ENCODE results near the gene CUL2. TPM values are rescaled to one million over a fixed set of nuclear protein-coding genes. Genes with fewer than 3 reads are reported as not detected.
A peak's percentile ranks its signal among the peaks of the same experiment; 100 is the strongest.

Gene CUL2
- total RNA-seq, 1 experiment from 2014 or later = 30.7 TPM

DNA sequence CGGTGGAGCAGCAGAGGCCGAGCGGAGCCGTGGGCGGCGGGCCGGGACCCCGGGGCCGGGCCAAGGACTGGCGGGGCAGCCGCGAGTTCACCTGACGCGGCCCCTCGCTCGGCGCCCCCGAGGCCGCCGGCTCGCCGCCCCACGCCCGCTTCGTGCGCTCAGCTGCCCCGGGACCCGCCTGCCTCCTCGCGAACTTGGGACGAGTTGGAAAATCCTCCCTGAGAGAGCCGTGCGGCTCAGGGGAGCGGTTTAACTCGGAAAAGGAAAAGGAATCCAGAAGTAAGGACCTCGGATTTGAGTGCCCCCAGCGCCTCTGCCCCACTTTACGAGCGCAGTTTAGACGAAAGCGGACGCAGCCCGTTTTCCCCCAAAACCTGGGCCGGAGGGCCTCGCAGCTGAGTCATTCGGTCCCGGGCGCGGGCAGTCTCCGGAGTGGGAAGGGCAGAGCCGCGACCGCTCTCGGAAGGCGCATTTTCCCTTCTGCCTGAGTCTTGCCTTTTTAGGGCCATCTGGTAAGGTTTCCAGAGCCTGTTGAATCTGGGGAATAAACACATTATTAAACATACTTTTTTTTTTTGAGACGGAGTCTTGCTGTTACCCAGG, 37.2 kb upstream of the CUL2 start:
- Mint-ChIP-seq H3K27me3 (ENCODE audit: insufficient read depth, unreplicated experiment) (no peaks in the 10 kb centered on the region), H3K36me3 (ENCODE audit: insufficient read depth, unreplicated experiment) (no peaks in the 10 kb centered on the region), H3K27ac (ENCODE audit: low read depth, unreplicated experiment) (peak overlapping the region; percentile 97), H3K9me3 (ENCODE audit: unreplicated experiment) (no peaks in the 10 kb centered on the region), H3K4me3 (ENCODE audit: unreplicated experiment) (peak overlapping the region; percentile 82), H3K4me1 (ENCODE audit: insufficient read depth, unreplicated experiment) (peaks cover 6% of the 10 kb centered on the region)
- BruUV-seq (replicated peaks) = TSS peak; percentile 69
- CTCF ChIA-PET = interaction anchor here (0.6 to 4.2 kb wide), 5 partner anchors 11 to 290 kb away, joined by 3 to 32 read pairs (median 3); no protein-coding TSS in a partner anchor
- DNase-seq (ENCODE audit: unreplicated experiment) = peak; percentile 66
- intact Hi-C loops (cut with micrococcal nuclease) = loop anchor here (1.0 to 10.0 kb wide), 7 partner anchors 69 to 1647 kb away; partner anchors contain the start of gene CCNY
- POLR2A ChIA-PET = interaction anchor here (0.6 to 4.4 kb wide), 5 partner anchors 68 to 1910 kb away, joined by 3 to 45 read pairs (median 7); no protein-coding TSS in a partner anchor
- TF ChIP-seq, protein P1, sequence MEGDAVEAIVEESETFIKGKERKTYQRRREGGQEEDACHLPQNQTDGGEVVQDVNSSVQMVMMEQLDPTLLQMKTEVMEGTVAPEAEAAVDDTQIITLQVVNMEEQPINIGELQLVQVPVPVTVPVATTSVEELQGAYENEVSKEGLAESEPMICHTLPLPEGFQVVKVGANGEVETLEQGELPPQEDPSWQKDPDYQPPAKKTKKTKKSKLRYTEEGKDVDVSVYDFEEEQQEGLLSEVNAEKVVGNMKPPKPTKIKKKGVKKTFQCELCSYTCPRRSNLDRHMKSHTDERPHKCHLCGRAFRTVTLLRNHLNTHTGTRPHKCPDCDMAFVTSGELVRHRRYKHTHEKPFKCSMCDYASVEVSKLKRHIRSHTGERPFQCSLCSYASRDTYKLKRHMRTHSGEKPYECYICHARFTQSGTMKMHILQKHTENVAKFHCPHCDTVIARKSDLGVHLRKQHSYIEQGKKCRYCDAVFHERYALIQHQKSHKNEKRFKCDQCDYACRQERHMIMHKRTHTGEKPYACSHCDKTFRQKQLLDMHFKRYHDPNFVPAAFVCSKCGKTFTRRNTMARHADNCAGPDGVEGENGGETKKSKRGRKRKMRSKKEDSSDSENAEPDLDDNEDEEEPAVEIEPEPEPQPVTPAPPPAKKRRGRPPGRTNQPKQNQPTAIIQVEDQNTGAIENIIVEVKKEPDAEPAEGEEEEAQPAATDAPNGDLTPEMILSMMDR (IDR thresholded peaks at IDR 0.05; ENCODE audit: unreplicated experiment) = no peak

DNA sequence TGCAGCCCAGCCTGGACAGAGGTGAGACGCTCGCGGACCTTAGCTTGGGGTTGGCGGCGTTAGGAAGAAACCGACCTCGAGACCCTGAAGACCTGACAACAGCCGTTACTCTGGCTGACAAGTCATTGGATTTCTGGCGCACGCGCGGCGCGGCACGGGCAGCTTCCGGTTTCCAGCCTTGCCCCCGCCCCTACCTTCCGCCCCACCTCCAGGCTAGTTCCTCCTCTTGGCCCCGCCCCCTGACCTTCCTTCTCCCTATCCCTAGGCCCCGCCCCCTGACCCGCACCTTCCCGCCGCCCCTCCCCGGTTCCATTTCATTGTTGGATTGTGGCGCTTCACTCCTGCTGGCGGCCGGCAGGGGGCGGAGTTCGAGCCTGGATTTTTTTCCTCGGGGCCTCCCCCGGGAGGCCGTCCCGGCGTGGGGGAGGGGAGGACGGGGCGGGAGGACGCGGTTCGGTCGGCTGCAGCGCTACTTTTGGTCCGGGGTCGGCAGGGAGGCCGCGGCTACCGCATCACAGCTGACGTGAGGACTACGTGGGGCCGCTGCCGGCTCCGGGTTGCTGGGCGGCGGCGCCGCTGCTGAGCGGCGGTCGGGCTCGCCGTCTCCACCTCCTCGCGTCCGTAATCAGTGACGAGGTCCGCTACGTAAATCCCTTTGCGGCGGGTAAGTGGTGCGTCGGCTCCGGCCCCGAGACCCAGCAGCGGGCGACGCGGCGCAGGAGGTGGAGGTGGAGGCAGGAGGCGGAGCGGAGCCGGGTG, 36.6 kb upstream of the CUL2 start, which contains the start of gene CREM:
CREM (plus strand) TSS at position 317 of the 759 bp plus-strand sequence. CDS start 10,990 bp downstream, outside the sequence.
- peaks cover 6% of the 10 kb centered on the region for H3K4me1 Mint-ChIP-seq (ENCODE audit: insufficient read depth, unreplicated experiment)
- H3K4me3 Mint-ChIP-seq (ENCODE audit: unreplicated experiment) = peak within 1 kb of the TSS; percentile 82
- intact Hi-C loops (cut with micrococcal nuclease) = loop anchor here (1.0 to 10.0 kb wide), 7 partner anchors 70 to 1648 kb away; partner anchors contain the start of gene CCNY
- no peaks in the 10 kb centered on the region for H3K27me3 Mint-ChIP-seq (ENCODE audit: insufficient read depth, unreplicated experiment)
- peak; percentile 98 for DNase-seq (ENCODE audit: unreplicated experiment)
- POLR2A ChIA-PET = interaction anchor here (0.6 to 4.4 kb wide), 11 partner anchors 8 to 1220 kb away, joined by 3 to 45 read pairs (median 4); partner anchors contain the start of gene CUL2
- H3K36me3 Mint-ChIP-seq (ENCODE audit: insufficient read depth, unreplicated experiment) = no peaks in the 10 kb centered on the region
- no peaks in the 10 kb centered on the region for H3K9me3 Mint-ChIP-seq (ENCODE audit: unreplicated experiment)
- peak within 1 kb of the TSS; percentile 97 for H3K27ac Mint-ChIP-seq (ENCODE audit: low read depth, unreplicated experiment)
- no TSS peak for BruUV-seq (replicated peaks)
- TF ChIP-seq, protein P1 (IDR thresholded peaks at IDR 0.05; ENCODE audit: unreplicated experiment) = peak; percentile 86
- CTCF ChIA-PET = interaction anchor here (0.5 to 4.2 kb wide), 10 partner anchors 12 to 1567 kb away, joined by 3 to 32 read pairs (median 3); no protein-coding TSS in a partner anchor

DNA sequence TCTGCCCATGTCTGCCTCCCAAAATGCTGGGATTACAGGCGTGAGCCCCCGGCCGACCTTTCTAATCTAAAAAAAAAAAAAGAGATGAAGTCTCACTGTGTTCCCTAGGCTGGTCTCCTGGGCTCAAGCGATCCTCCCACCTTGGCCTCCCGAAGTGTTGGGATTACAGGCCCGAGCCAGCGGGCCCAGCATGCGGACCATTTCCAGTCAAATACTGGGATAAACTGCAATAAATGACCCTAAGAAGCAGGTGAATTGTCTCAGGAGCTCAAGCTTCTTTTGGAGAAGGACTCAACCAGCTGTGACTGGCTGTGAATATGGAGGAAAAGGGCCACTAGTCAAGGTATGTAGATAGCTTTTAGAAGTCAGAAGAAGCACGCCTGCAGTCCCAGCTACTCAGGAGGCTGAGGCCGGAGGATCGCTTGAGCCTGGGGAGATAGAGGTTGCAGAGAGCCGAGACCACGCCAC, 36.0 kb upstream of the CUL2 start:
- peak overlapping the region; percentile 97 for H3K27ac Mint-ChIP-seq (ENCODE audit: low read depth, unreplicated experiment)
- peak overlapping the region; percentile 82 for H3K4me3 Mint-ChIP-seq (ENCODE audit: unreplicated experiment)
- peaks cover 6% of the 10 kb centered on the region for H3K4me1 Mint-ChIP-seq (ENCODE audit: insufficient read depth, unreplicated experiment)
- BruUV-seq (replicated peaks) = TSS peak; percentile 83
- ChIA-PET CTCF (interaction anchor here (0.5 to 4.2 kb wide), 13 partner anchors 18 to 1755 kb away, joined by 3 to 32 read pairs (median 3); no protein-coding TSS in a partner anchor), POLR2A (interaction anchor here (0.6 to 4.4 kb wide), 8 partner anchors 8 to 181 kb away, joined by 3 to 45 read pairs (median 4); no protein-coding TSS in a partner anchor)
- H3K27me3 Mint-ChIP-seq (ENCODE audit: insufficient read depth, unreplicated experiment) = no peaks in the 10 kb centered on the region
- H3K36me3 Mint-ChIP-seq (ENCODE audit: insufficient read depth, unreplicated experiment) = no peaks in the 10 kb centered on the region
- intact Hi-C loops (cut with micrococcal nuclease) = loop anchor here (5.0 to 10.0 kb wide), 5 partner anchors 131 to 1649 kb away; partner anchors contain the start of gene CCNY
- TF ChIP-seq, protein P1 (IDR thresholded peaks at IDR 0.05; ENCODE audit: unreplicated experiment) = no peak
- no peak for DNase-seq (ENCODE audit: unreplicated experiment)
- no peaks in the 10 kb centered on the region for H3K9me3 Mint-ChIP-seq (ENCODE audit: unreplicated experiment)
